GM19351 (cell line): ENCODE data around the gene MICB.
A peak's percentile ranks its signal among the peaks of the same experiment; 100 is the strongest.
"Not testable (repeated sequence)": the region's sequence is repeated elsewhere in the genome, so short reads cannot be mapped to it uniquely, and the experiment has no call there.

Experiments used
- ATAC-seq: cut with Tn5 transposase; IDR thresholded peaks from one replicate; pipeline ENCODE4 v1.9.1; 2021; ENCODE audit warnings: mild to moderate bottlenecking, moderate library complexity; ENCODE audit not compliant: unreplicated experiment

Gene MICB

GRCh38 chr6:31535538-31536324, 37.8 kb downstream of the MICB start:
- ATAC-seq = no peak

- no peak for ATAC-seq
Observed at GRCh38 chr6:31538805-31539400, 41.0 kb downstream of the MICB start.

- no peak for ATAC-seq
Observed at GRCh38 chr6:31540640-31541039, 42.7 kb downstream of the MICB start.

GRCh38 chr6:31541059-31541657, 43.2 kb downstream of the MICB start:
- peak; percentile 20 for ATAC-seq

- ATAC-seq = peak; percentile 56
Observed at GRCh38 chr6:31541658-31542521, 43.9 kb downstream of the MICB start, which contains the start of gene DDX39B. TSS of gene DDX39B (minus strand) at chr6:31542003. CDS start at chr6:31540532, 1,471 bp downstream.

- ATAC-seq = no peak
Observed at GRCh38 chr6:31543639-31544038, 45.7 kb downstream of the MICB start.

GRCh38 chr6:31544676-31545075, 46.7 kb downstream of the MICB start:
- no peak for ATAC-seq

- no peak for ATAC-seq
Observed at GRCh38 chr6:31545291-31545690, 47.3 kb downstream of the MICB start.

- no peak for ATAC-seq
Observed at GRCh38 chr6:31546339-31546957, 48.5 kb downstream of the MICB start, which contains the start of gene ATP6V1G2. TSS of gene ATP6V1G2 (minus strand) at chr6:31546608. CDS start at chr6:31546559, 49 bp downstream.

GRCh38 chr6:31546958-31547726, 49.2 kb downstream of the MICB start, which contains the start of gene NFKBIL1:
TSS of gene NFKBIL1 (plus strand) at chr6:31547608. CDS start at chr6:31547695, 87 bp downstream.
- peak; percentile 75 for ATAC-seq

- ATAC-seq = no peak
Observed at GRCh38 chr6:31547727-31548543, 50.0 kb downstream of the MICB start.

- ATAC-seq = no peak
Observed at GRCh38 chr6:31548544-31548873, 50.6 kb downstream of the MICB start.

GRCh38 chr6:31551371-31551770, 53.4 kb downstream of the MICB start:
- ATAC-seq = not testable (repeated sequence)

- ATAC-seq = no peak
Observed at GRCh38 chr6:31556307-31556706, 58.4 kb downstream of the MICB start.

GRCh38 chr6:31557443-31558317, 59.7 kb downstream of the MICB start:
- ATAC-seq = no peak

- ATAC-seq = no peak
Observed at GRCh38 chr6:31558318-31558625, 60.3 kb downstream of the MICB start.

- ATAC-seq = no peak
Observed at GRCh38 chr6:31558631-31559500, 60.9 kb downstream of the MICB start.
